Measurements from ENCODE around the gene UTS2.

Gene UTS2

DNA sequence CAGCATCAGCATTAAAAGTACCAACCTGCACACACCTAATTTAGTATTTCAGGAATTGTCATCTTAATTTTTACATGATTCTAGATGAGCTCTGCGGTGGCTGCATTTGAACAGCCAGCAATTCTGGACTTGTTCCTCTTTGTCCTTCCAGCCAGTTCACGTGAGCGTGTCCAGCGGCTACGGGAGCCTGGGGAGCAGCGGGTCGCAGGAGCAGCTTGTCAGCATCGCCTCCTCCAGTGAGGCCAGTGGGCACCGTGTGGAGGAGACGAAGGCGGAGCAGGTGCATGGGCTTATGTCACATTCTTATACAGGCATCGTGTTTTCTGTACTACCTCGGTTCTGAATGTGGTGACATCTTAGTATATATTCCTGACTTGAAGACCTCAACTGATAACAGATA lies 43.1 kb downstream of the UTS2 start:
- no peak for DNase-seq

DNA sequence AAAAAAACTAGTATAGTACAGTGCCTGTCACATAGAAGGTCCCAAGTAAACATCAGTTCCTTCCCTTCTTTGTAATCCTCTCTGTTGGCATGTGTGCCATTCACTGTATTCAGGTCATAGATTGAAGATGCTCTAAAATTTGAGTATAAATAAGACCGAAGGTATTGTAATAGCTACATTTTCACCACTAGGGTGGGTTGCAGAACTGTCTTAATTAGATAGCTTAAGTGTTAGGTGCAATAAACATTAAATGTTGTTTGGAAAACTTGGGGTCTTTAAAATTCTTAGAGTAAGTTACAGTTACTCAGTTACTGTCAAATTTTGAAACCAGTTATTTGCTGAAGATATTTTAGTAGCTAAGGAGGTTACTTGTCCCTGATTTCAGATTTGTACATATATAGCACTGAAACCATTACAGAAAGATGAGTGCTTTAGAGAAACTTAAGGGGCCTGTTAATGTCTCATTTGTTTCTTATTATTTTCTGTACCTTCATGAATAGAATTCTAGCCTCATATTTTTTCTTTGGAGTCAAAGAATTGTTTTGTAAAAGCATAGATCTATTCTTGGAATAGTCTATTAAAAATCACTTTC lies 44.5 kb downstream of the UTS2 start:
- DNase-seq, result no peak

DNA sequence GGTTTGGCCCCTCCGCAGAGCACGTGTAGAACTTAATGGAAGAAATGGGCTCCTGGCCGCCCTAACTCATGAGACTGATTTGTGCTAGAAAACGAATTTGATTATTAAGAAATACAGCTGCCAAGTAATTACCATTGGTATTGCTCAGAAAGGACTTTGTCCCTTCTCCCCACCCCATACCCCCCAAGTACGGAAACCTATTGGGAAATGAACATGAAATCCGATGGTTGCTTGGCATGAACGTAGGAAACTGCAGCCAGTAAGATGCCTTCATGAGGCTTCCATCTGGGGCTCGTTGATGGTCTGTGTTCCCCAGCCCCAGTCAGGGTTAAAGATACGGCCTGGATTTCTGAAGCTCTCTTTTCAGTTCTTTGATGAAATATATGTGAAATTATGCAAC lies 47.4 kb downstream of the UTS2 start:
- no peak for DNase-seq
